HepG2 (cell line): ENCODE data around the gene UNC79. TPM values are rescaled to one million over a fixed set of nuclear protein-coding genes. Genes with fewer than 3 reads are reported as not detected.
A peak's percentile ranks its signal among the peaks of the same experiment; 100 is the strongest.

Source experiments
- ATAC-seq: fragments of 200-7000 bp; cut with Tn5 transposase; 3 replicates; pipeline ENCODE4 v1.9.1; 2020; ENCODE audit warnings: mild to moderate bottlenecking, moderate library complexity
- BruUV-seq: library from RNA; stranded (reverse); fragments of 400-500 nt; replicated peaks from 2 replicates; lab custom pipeline; 2021; lab: Mats Ljungman, UMichigan
- CTCF ChIA-PET: fragments of 300-600 bp; formaldehyde crosslinking; extraction: SDS; loops from one replicate; lab custom pipeline; 2021; ENCODE audit warnings: low total read pairs, inconsistent platforms, low intra/inter-chr PET ratio; lab: Yijun Ruan, JAX
- POLR2A ChIA-PET: fragments of 350-600 bp; sonication (Branson Sonifier 250); formaldehyde crosslinking; loops from one replicate; lab custom pipeline; 2020; ENCODE audit warnings: antibody characterized with exemption, inconsistent platforms; lab: Yijun Ruan, JAX
- DNase-seq: peaks from one replicate; pipeline ENCODE4 v3.0.0-alpha.2; 2015; ENCODE audit warnings: low spot score
- FAIRE-seq: peaks from 3 replicates; lab custom pipeline; 2011; peaks lifted over from hg19 to GRCh38; lab: Jason Lieb, UNC
- H2AFZ ChIP-seq: one replicate; pipeline ENCODE4 v1.6.1; 2011; ENCODE audit warnings: low read length, inconsistent platforms
- H3K27ac ChIP-seq: fragments of 300-600 bp; 3 replicates; pipeline ENCODE4 v1.8.0; 2011; ENCODE audit warnings: mixed run types, mild to moderate bottlenecking, mixed read lengths, low read length, inconsistent platforms; ENCODE audit not compliant: insufficient read depth; ENCODE audit errors: extremely low read length
- H3K27me3 ChIP-seq, 2 experiments: fragments of 200-600 bp in 1 of 2; 2 replicates in 1 of 2; 3 replicates in 1 of 2; pipeline versions ENCODE4 v1.6.0 to v1.8.0; 2011; ENCODE audit warnings: low read length in 2 of 2, mild to moderate bottlenecking in 2 of 2, moderate library complexity in 2 of 2, inconsistent platforms in 1 of 2; ENCODE audit not compliant: insufficient read depth in 2 of 2, control insufficient read depth in 1 of 2
- H3K36me3 ChIP-seq, 2 experiments: fragments of 200-600 bp in 1 of 2; replicated peaks in 1 of 2; 2 replicates in 1 of 2; 3 replicates in 1 of 2; pipeline versions ENCODE4 v1.5.1 to v1.8.0; 2011; ENCODE audit warnings: low read length in 2 of 2, inconsistent platforms in 1 of 2; ENCODE audit not compliant: insufficient read depth in 2 of 2, control insufficient read depth in 1 of 2
- H3K4me1 ChIP-seq: 2 replicates; pipeline ENCODE4 v1.5.1; 2012; ENCODE audit warnings: low read length, inconsistent platforms; ENCODE audit not compliant: insufficient read depth
- H3K4me2 ChIP-seq: 2 replicates; pipeline ENCODE4 v1.6.0; 2011; ENCODE audit warnings: low read depth, low read length, inconsistent platforms
- H3K4me3 ChIP-seq, 3 experiments: fragments of 200-600 bp in 1 of 3; sonication (generic), shearing (Covaris generic) in 1 of 3; replicated peaks in 1 of 3; 2 replicates each; pipeline ENCODE4 v1.5.1; 2011 to 2016; ENCODE audit warnings: low read length in 3 of 3, inconsistent platforms in 2 of 3, low read depth in 2 of 3, mild to moderate bottlenecking in 2 of 3, control low read depth in 1 of 3, mixed read lengths in 1 of 3; ENCODE audit not compliant: insufficient read depth in 1 of 3
- H3K79me2 ChIP-seq: one replicate; pipeline ENCODE4 v1.6.1; 2011; ENCODE audit warnings: low read length, inconsistent platforms; ENCODE audit not compliant: insufficient read depth
- H3K9ac ChIP-seq: 2 replicates; pipeline ENCODE4 v1.6.0; 2011; ENCODE audit warnings: mild to moderate bottlenecking, low read depth, low read length, inconsistent platforms; ENCODE audit not compliant: insufficient read depth
- H3K9me3 ChIP-seq: 2 replicates; pipeline ENCODE4 v1.5.1; 2012; ENCODE audit warnings: mild to moderate bottlenecking, low read length
- H4K20me1 ChIP-seq: 2 replicates; pipeline ENCODE4 v1.6.0; 2011; ENCODE audit warnings: inconsistent platforms, mild to moderate bottlenecking, low read length, moderate library complexity; ENCODE audit not compliant: insufficient read depth
- GZF1 ChIP-seq: sonication (generic); formaldehyde crosslinking; IDR thresholded peaks from 2 replicates; pipeline ENCODE4 v1.5.1; 2020; ENCODE audit warnings: mild to moderate bottlenecking, missing genetic modification reagents
- MAFK ChIP-seq, 2 experiments: IDR thresholded peaks in 1 of 2; conservative IDR thresholded peaks in 1 of 2; 2 replicates each; pipeline ENCODE4 v1.6.1; 2011; ENCODE audit warnings: improper control_type of control experiment in 2 of 2, low read length in 2 of 2
- MEIS1 ChIP-seq: sonication (generic); formaldehyde crosslinking; IDR thresholded peaks from 2 replicates; pipeline ENCODE4 v1.9.0; 2021; ENCODE audit warnings: mild to moderate bottlenecking, missing genetic modification reagents, moderate library complexity, borderline replicate concordance
- MXD4 ChIP-seq: IDR thresholded peaks from 2 replicates; pipeline ENCODE4 v1.6.1; 2016; ENCODE audit warnings: mild to moderate bottlenecking, missing biosample characterization, missing genetic modification reagents
- NFE2L2 ChIP-seq: fragments of 150-350 bp; IDR thresholded peaks from 2 replicates; pipeline ENCODE4 v1.6.1; 2014; ENCODE audit warnings: low read length
- SUZ12 ChIP-seq: fragments of 150-350 bp; IDR thresholded peaks from 2 replicates; pipeline ENCODE4 v1.6.1; 2014; ENCODE audit warnings: low read depth, low read length
- TCF12 ChIP-seq, 2 experiments: fragments of 450-650 bp in 1 of 2; sonication (generic) in 1 of 2; formaldehyde crosslinking in 1 of 2; IDR thresholded peaks; 2 replicates each; pipeline versions ENCODE4 v1.6.1 to v1.8.0; 2017 to 2022; ENCODE audit warnings: antibody characterized with exemption in 1 of 2, mild to moderate bottlenecking in 1 of 2, missing genetic modification reagents in 1 of 2, moderate library complexity in 1 of 2
- ZNF44 ChIP-seq: sonication (generic); formaldehyde crosslinking; IDR thresholded peaks from 2 replicates; pipeline ENCODE4 v1.5.1; 2020; ENCODE audit warnings: mild to moderate bottlenecking, missing genetic modification reagents
- WGBS: methylation state at CpG from one replicate; pipeline ENCODE4 v1.1.6; 2017; ENCODE audit warnings: low lambda C conversion rate; 5-methylcytosine and 5-hydroxymethylcytosine counted together
- in situ Hi-C: cut with HindIII; loops from 2 replicates; pipeline ENCODE4 v1.10.0; 2017; ENCODE audit warnings: low pct_unique_long_range_greater_than_20kb; ENCODE audit not compliant: extremely low pct_ligation_motif_present
- intact Hi-C: fragments of 100-400 bp; cut with micrococcal nuclease; formaldehyde crosslinking; loops from one replicate; pipeline ENCODE4 v1.10.0; 2022; ENCODE audit not compliant: unreplicated experiment
- polyA plus RNA-seq, 8 experiments: library from polyadenylated mRNA; depleted of rRNA in 3 of 8; stranded (reverse) in 7 of 8; unstranded in 1 of 8; fragments of >200 nt; fragmentation: Illumina TruSeq in 4 of 8; extraction: Trizol in 4 of 8; gene quantifications; 2 replicates each; pipeline versions ENCODE4 v1.2.1 to v1.2.3, GENCODE V29; 2011 to 2016; ENCODE audit warnings: low read depth in 4 of 8, missing spikeins in 1 of 8, mixed read lengths in 1 of 8; ENCODE audit not compliant: insufficient read depth in 1 of 8
- total RNA-seq, 5 experiments: library from RNA; depleted of rRNA; stranded (reverse); fragments of >200 nt; fragmentation: Illumina TruSeq; extraction: Trizol; gene quantifications; 2 replicates each; pipeline ENCODE4 v1.2.3, GENCODE V29; 2016; ENCODE audit warnings: low read depth in 1 of 5
- TF ChIP-seq, protein P1 (sequence below): sonication (generic); formaldehyde crosslinking; IDR thresholded peaks from 2 replicates; pipeline ENCODE4; 2020; ENCODE audit warnings: missing genetic modification reagents, mild to moderate bottlenecking, borderline replicate concordance
- TF ChIP-seq, protein P2 (sequence below): IDR thresholded peaks from 2 replicates; pipeline ENCODE4 v1.6.1; 2018; ENCODE audit warnings: missing genetic modification reagents

Gene UNC79
- total and polyA plus RNA-seq, 2 of the 13 experiments (the other 11 are each of a cell fraction or from before 2014, with no cell fraction given), result under 0.01 TPM; not detected in 1

DNA sequence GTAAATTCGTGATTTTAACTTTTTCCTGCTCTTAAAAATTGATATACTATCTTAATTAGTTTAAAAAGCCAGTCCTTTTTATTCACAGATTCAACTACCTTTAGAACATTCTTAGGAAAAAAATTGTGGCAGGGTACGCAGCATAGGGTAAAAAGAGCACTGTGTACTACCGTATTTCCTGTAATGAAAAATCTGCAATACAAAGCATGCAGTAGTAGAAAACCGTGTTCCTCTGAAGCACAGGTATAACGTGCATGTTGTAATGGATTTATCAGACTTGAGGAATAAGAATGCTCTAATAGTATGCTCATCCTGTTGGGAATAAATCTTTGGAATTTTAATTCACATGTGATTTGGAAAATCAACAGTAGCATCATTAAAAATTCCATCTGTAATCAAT lies 140.5 kb downstream of the UNC79 start:
- in situ Hi-C loops, result no loop called here
- CTCF ChIA-PET, result no interaction called here

DNA sequence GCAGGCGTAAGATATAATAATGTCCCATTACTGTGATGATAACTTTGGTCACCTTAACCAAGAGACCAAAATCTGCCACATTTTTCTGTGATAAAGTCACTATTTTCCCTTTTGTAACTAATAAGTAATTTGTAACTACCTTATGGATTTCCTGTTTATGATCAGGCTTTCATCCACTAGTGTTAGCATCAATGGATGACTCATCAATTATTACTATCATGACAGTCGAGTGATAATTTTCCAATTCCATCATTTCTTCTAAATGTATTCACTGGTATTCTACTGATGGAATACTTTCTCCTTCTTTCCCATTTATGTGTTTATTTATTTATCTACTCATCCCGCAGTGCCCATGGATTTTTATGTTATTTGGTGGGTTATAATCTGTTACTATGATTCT lies 148.4 kb downstream of the UNC79 start:
- Histone ChIP-seq H4K20me1 (no peaks in the 10 kb centered on the region), H2AFZ (no peak overlapping the region), H3K36me3 (no peaks in the 10 kb centered on the region), H3K4me2 (no peak overlapping the region), H3K27me3 (no peaks in the 10 kb centered on the region; a peak in 1 of 5 replicates), H3K4me3 (no peak overlapping the region)
- ATAC-seq, result no peak
- CTCF ChIA-PET, result no interaction called here
- POLR2A ChIA-PET, result no interaction called here
- intact Hi-C loops, result no loop called here
- TF ChIP-seq TCF12 (IDR thresholded peaks at IDR 0.05) (no peak), TCF12 (CRISPR knock-in tag; IDR thresholded peaks at IDR 0.05) (no peak), MAFK (conservative IDR thresholded peaks at IDR 0.05 in 1 of 2, IDR thresholded peaks at IDR 0.05 in 1 of 2; ENCODE audit: low read length in 2 of 2) (peak in 1 of 2 experiments; percentile 48; a peak in 2 of 4 replicates), NFE2L2 (peak; percentile 84)
- TF ChIP-seq, protein P1, sequence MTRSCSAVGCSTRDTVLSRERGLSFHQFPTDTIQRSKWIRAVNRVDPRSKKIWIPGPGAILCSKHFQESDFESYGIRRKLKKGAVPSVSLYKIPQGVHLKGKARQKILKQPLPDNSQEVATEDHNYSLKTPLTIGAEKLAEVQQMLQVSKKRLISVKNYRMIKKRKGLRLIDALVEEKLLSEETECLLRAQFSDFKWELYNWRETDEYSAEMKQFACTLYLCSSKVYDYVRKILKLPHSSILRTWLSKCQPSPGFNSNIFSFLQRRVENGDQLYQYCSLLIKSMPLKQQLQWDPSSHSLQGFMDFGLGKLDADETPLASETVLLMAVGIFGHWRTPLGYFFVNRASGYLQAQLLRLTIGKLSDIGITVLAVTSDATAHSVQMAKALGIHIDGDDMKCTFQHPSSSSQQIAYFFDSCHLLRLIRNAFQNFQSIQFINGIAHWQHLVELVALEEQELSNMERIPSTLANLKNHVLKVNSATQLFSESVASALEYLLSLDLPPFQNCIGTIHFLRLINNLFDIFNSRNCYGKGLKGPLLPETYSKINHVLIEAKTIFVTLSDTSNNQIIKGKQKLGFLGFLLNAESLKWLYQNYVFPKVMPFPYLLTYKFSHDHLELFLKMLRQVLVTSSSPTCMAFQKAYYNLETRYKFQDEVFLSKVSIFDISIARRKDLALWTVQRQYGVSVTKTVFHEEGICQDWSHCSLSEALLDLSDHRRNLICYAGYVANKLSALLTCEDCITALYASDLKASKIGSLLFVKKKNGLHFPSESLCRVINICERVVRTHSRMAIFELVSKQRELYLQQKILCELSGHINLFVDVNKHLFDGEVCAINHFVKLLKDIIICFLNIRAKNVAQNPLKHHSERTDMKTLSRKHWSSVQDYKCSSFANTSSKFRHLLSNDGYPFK (CRISPR knock-in tag), result no peak
- TF ChIP-seq, all 625 proteins: peak for 2
- FAIRE-seq, result no peak
- in situ Hi-C loops, result no loop called here
- WGBS, result 27% methylated on average over 3 of the region's 3 CpGs
- Histone ChIP-seq H3K27ac (no peak overlapping the region), H3K79me2 (no peaks in the 10 kb centered on the region), H3K9me3 (no peaks in the 10 kb centered on the region), H3K9ac (no peak overlapping the region), H3K4me1 (no peaks in the 10 kb centered on the region)
- BruUV-seq, result no TSS peak
- no peak for DNase-seq

More for the DNA sequence above, 140.5 kb downstream of the UNC79 start:
- no peak for FAIRE-seq
- H3K4me1 ChIP-seq, result no peaks in the 10 kb centered on the region
- no peak overlapping the region for H3K4me2 ChIP-seq
- DNase-seq, result no peak
- H3K79me2 ChIP-seq, result no peaks in the 10 kb centered on the region
- no peaks in the 10 kb centered on the region for H4K20me1 ChIP-seq
- no peak overlapping the region for H3K4me3 ChIP-seq
- BruUV-seq, result no TSS peak
- 21% methylated on average over 5 of the region's 5 CpGs for WGBS
- intact Hi-C loops, result no loop called here
- ATAC-seq, result no peak
- H2AFZ ChIP-seq, result no peak overlapping the region
- H3K27me3 ChIP-seq, result 0 out of 5 replicates have a peak, but pooled peaks cover 0 to under 1% of the 10 kb centered on the region in 2 experiments
- no peak for TF ChIP-seq MEIS1 (CRISPR knock-in tag)
- TF ChIP-seq SUZ12, result no peak
- TF ChIP-seq MXD4 (CRISPR knock-in tag), result no peak
- TF ChIP-seq ZNF44 (CRISPR knock-in tag), result no peak
- TF ChIP-seq, protein P2, sequence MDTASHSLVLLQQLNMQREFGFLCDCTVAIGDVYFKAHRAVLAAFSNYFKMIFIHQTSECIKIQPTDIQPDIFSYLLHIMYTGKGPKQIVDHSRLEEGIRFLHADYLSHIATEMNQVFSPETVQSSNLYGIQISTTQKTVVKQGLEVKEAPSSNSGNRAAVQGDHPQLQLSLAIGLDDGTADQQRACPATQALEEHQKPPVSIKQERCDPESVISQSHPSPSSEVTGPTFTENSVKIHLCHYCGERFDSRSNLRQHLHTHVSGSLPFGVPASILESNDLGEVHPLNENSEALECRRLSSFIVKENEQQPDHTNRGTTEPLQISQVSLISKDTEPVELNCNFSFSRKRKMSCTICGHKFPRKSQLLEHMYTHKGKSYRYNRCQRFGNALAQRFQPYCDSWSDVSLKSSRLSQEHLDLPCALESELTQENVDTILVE (CRISPR knock-in tag), result no peak
- peak; percentile 95 for TF ChIP-seq GZF1
- POLR2A ChIA-PET, result no interaction called here
- H3K27ac ChIP-seq, result no peak overlapping the region
- H3K9ac ChIP-seq, result no peak overlapping the region
- no peaks in the 10 kb centered on the region for H3K36me3 ChIP-seq
- no peaks in the 10 kb centered on the region for H3K9me3 ChIP-seq
